HEK293 (cell line): Measurements from ENCODE around the gene MTMR12.
A peak's percentile ranks its signal among the peaks of the same experiment; 100 is the strongest.

Experiments used
- CTCF ChIA-PET: fragments of 350-600 bp; formaldehyde crosslinking; extraction: SDS; loops from one replicate; lab custom pipeline; 2021; ENCODE audit warnings: antibody characterized with exemption; lab: Yijun Ruan, JAX
- POLR2A ChIA-PET: fragments of 300-600 bp; formaldehyde crosslinking; extraction: SDS; loops from one replicate; lab custom pipeline; 2020; ENCODE audit warnings: antibody characterized with exemption, inconsistent platforms; lab: Yijun Ruan, JAX
- H3K27ac ChIP-seq: fragments of 200-500 bp; sonication (Bioruptor generic); 2 replicates; pipeline ENCODE4 v1.5.1; 2014; ENCODE audit warnings: low read depth, low read length, control low read depth, inconsistent platforms; ENCODE audit errors: extremely low read depth
- H3K36me3 ChIP-seq, 2 experiments: fragments of 200-500 bp in 1 of 2; sonication (Bioruptor generic) in 1 of 2; 1 replicate in 1 of 2; 2 replicates in 1 of 2; pipeline ENCODE4 v1.5.1; 2014 to 2017; ENCODE audit warnings: inconsistent platforms in 2 of 2, low read length in 2 of 2; ENCODE audit not compliant: control insufficient read depth in 2 of 2, insufficient read depth in 1 of 2
- H3K4me1 ChIP-seq: fragments of 200-500 bp; sonication (Bioruptor generic); 2 replicates; pipeline ENCODE4 v1.5.1; 2014; ENCODE audit warnings: mild to moderate bottlenecking, low read length, inconsistent platforms; ENCODE audit not compliant: control insufficient read depth, insufficient read depth
- H3K4me3 ChIP-seq: 2 replicates; pipeline ENCODE4 v1.5.1; 2011; ENCODE audit warnings: low read depth, mild to moderate bottlenecking, control low read depth, low read length, moderate library complexity
- H3K9me3 ChIP-seq: fragments of 200-500 bp; sonication (Bioruptor generic); 2 replicates; pipeline ENCODE4 v1.5.1; 2014; ENCODE audit warnings: low read depth, low read length, inconsistent platforms; ENCODE audit not compliant: control insufficient read depth, insufficient read depth
- GFI1B ChIP-seq: fragments of 450-650 bp; formaldehyde crosslinking; IDR thresholded peaks from 2 replicates; pipeline ENCODE4 v1.5.1; 2016; ENCODE audit warnings: missing biosample characterization, missing genetic modification characterization
- KLF8 ChIP-seq: fragments of 450-650 bp; formaldehyde crosslinking; IDR thresholded peaks from 2 replicates; pipeline ENCODE4 v1.5.1; 2016; ENCODE audit warnings: missing biosample characterization, missing genetic modification characterization
- MZF1 ChIP-seq: fragments of 450-650 bp; formaldehyde crosslinking; IDR thresholded peaks from 2 replicates; pipeline ENCODE4 v1.5.1; 2017; ENCODE audit warnings: missing biosample characterization, missing genetic modification characterization, borderline replicate concordance
- OVOL3 ChIP-seq: fragments of 450-650 bp; formaldehyde crosslinking; IDR thresholded peaks from 2 replicates; pipeline ENCODE4 v1.5.1; 2016; ENCODE audit warnings: missing biosample characterization, missing genetic modification characterization
- ZNF146 ChIP-seq: fragments of 450-650 bp; formaldehyde crosslinking; IDR thresholded peaks from 2 replicates; pipeline ENCODE4 v1.5.1; 2016; ENCODE audit warnings: missing biosample characterization, missing genetic modification characterization
- ZNF175 ChIP-seq: fragments of 450-650 bp; formaldehyde crosslinking; IDR thresholded peaks from 2 replicates; pipeline ENCODE4 v1.5.1; 2016; ENCODE audit warnings: missing biosample characterization, missing genetic modification characterization
- ZNF426 ChIP-seq: fragments of 450-650 bp; formaldehyde crosslinking; IDR thresholded peaks from 2 replicates; pipeline ENCODE4 v1.5.1; 2017; ENCODE audit warnings: missing biosample characterization, missing genetic modification characterization, mild to moderate bottlenecking, inconsistent platforms, moderate library complexity
- ZNF48 ChIP-seq: fragments of 450-650 bp; formaldehyde crosslinking; IDR thresholded peaks from 2 replicates; pipeline ENCODE4 v1.5.1; 2016; ENCODE audit warnings: missing biosample characterization, missing genetic modification characterization
- ZNF529 ChIP-seq: fragments of 450-650 bp; formaldehyde crosslinking; IDR thresholded peaks from 2 replicates; pipeline ENCODE4 v1.5.1; 2017; ENCODE audit warnings: missing genetic modification characterization, missing biosample characterization; ENCODE audit not compliant: insufficient replicate concordance
- ZNF626 ChIP-seq: fragments of 450-650 bp; sonication (Bioruptor Pico); formaldehyde crosslinking; IDR thresholded peaks from 2 replicates; pipeline ENCODE4 v1.5.1; 2018; ENCODE audit warnings: missing biosample characterization, missing genetic modification characterization, inconsistent platforms
- ZNF670 ChIP-seq: fragments of 450-650 bp; formaldehyde crosslinking; IDR thresholded peaks from 2 replicates; pipeline ENCODE4 v1.5.1; 2016; ENCODE audit warnings: missing biosample characterization, missing genetic modification characterization, low read depth
- ZNF830 ChIP-seq: fragments of 450-650 bp; IDR thresholded peaks from 2 replicates; pipeline ENCODE4 v1.5.0; 2018; ENCODE audit warnings: missing biosample characterization, missing genetic modification characterization, low read depth, mild to moderate bottlenecking, moderate library complexity
- TF ChIP-seq, protein P1 (sequence below): fragments of 450-650 bp; formaldehyde crosslinking; IDR thresholded peaks from 2 replicates; pipeline ENCODE4 v1.5.1; 2017; ENCODE audit warnings: missing biosample characterization, mild to moderate bottlenecking, missing genetic modification characterization, moderate library complexity
- TF ChIP-seq, protein P2 (sequence below): fragments of 450-650 bp; formaldehyde crosslinking; IDR thresholded peaks from 2 replicates; pipeline ENCODE4 v1.5.1; 2017; ENCODE audit warnings: missing biosample characterization, missing genetic modification characterization
- TF ChIP-seq, protein P3 (sequence below): fragments of 450-650 bp; formaldehyde crosslinking; IDR thresholded peaks from 2 replicates; pipeline ENCODE4 v1.5.1; 2016; ENCODE audit warnings: missing biosample characterization, missing genetic modification characterization, low read depth
- TF ChIP-seq, protein P4 (sequence below): fragments of 450-650 bp; formaldehyde crosslinking; IDR thresholded peaks from 2 replicates; pipeline ENCODE4 v1.5.1; 2016; ENCODE audit warnings: missing biosample characterization, missing genetic modification characterization
- TF ChIP-seq, protein P5 (sequence below): fragments of 450-650 bp; formaldehyde crosslinking; IDR thresholded peaks from 2 replicates; pipeline ENCODE4 v1.5.1; 2016; ENCODE audit warnings: missing biosample characterization, missing genetic modification characterization, borderline replicate concordance
- TF ChIP-seq, protein P6 (sequence below): fragments of 450-650 bp; formaldehyde crosslinking; IDR thresholded peaks from 2 replicates; pipeline ENCODE4 v1.5.1; 2016; ENCODE audit warnings: missing biosample characterization, missing genetic modification characterization

MTMR12 gene

DNA sequence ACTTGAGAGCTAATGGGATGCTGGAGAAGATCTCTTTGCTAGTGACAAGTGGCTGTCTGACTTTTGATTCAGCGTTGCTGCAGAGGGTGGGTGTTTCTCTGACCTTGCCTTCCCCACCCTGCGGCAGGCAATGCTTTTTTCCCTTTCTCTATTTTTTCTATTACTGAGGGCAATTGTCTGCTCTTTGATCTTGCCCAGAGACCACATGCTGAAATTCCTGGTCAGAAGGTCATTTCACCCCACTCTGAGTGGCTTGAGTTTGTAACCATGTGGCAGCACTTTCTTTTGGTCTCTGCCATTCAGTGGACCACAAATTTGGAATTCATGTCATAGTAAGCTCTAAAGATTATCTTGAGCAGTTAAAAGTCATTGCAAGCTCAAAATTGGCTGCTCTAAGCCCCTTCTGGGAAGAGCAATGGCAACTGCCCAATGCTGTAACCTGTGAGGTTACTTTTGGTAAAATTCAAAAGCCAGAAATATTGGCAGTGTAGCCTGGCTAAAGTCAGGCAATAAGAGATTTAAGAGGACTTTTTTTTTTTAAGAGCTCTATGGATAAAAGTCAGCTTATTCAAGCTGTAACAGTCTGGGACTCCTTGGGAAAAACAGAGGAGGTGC, 30.4 kb upstream of the MTMR12 start (continued):
- TF ChIP-seq ZNF529: no peak
- no peak for TF ChIP-seq ZNF175 (tag by site-specific recombination)
- TF ChIP-seq KLF8: no peak
- no peak for TF ChIP-seq ZNF670 (tag by site-specific recombination)
- no peak for TF ChIP-seq GFI1B (tag by site-specific recombination)
- no peak for TF ChIP-seq ZNF146
- TF ChIP-seq ZNF830 (tag by site-specific recombination): no peak
- no peak for TF ChIP-seq ZNF426 (tag by site-specific recombination)

DNA sequence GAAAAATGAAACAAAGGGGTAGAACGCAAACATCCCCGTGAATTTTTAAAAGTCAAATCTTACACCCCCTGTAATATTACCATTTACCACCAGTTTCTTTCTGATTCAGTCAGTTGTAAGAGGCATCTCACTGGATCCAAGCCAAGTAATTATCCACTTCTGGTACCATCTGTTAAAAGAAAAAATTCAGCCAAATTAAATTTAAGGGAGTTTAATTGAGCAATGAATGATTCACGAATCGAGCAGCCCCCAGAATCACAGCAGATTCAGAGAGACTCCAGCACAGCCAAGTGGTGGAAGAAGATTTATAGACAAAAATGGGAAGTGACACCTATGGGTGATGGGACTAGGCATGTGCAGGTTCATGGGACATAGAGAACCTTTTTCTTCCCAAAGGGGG, 29.9 kb upstream of the MTMR12 start:
- TF ChIP-seq, protein P1, sequence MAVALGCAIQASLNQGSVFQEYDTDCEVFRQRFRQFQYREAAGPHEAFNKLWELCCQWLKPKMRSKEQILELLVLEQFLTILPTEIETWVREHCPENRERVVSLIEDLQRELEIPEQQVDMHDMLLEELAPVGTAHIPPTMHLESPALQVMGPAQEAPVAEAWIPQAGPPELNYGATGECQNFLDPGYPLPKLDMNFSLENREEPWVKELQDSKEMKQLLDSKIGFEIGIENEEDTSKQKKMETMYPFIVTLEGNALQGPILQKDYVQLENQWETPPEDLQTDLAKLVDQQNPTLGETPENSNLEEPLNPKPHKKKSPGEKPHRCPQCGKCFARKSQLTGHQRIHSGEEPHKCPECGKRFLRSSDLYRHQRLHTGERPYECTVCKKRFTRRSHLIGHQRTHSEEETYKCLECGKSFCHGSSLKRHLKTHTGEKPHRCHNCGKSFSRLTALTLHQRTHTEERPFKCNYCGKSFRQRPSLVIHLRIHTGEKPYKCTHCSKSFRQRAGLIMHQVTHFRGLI (tag by site-specific recombination): no peak
- no peak for TF ChIP-seq OVOL3 (tag by site-specific recombination)
- TF ChIP-seq, protein P2, sequence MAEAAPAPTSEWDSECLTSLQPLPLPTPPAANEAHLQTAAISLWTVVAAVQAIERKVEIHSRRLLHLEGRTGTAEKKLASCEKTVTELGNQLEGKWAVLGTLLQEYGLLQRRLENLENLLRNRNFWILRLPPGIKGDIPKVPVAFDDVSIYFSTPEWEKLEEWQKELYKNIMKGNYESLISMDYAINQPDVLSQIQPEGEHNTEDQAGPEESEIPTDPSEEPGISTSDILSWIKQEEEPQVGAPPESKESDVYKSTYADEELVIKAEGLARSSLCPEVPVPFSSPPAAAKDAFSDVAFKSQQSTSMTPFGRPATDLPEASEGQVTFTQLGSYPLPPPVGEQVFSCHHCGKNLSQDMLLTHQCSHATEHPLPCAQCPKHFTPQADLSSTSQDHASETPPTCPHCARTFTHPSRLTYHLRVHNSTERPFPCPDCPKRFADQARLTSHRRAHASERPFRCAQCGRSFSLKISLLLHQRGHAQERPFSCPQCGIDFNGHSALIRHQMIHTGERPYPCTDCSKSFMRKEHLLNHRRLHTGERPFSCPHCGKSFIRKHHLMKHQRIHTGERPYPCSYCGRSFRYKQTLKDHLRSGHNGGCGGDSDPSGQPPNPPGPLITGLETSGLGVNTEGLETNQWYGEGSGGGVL (tag by site-specific recombination): no peak
- TF ChIP-seq, protein P3, sequence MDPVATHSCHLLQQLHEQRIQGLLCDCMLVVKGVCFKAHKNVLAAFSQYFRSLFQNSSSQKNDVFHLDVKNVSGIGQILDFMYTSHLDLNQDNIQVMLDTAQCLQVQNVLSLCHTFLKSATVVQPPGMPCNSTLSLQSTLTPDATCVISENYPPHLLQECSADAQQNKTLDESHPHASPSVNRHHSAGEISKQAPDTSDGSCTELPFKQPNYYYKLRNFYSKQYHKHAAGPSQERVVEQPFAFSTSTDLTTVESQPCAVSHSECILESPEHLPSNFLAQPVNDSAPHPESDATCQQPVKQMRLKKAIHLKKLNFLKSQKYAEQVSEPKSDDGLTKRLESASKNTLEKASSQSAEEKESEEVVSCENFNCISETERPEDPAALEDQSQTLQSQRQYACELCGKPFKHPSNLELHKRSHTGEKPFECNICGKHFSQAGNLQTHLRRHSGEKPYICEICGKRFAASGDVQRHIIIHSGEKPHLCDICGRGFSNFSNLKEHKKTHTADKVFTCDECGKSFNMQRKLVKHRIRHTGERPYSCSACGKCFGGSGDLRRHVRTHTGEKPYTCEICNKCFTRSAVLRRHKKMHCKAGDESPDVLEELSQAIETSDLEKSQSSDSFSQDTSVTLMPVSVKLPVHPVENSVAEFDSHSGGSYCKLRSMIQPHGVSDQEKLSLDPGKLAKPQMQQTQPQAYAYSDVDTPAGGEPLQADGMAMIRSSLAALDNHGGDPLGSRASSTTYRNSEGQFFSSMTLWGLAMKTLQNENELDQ: no peak
- TF ChIP-seq, protein P4, sequence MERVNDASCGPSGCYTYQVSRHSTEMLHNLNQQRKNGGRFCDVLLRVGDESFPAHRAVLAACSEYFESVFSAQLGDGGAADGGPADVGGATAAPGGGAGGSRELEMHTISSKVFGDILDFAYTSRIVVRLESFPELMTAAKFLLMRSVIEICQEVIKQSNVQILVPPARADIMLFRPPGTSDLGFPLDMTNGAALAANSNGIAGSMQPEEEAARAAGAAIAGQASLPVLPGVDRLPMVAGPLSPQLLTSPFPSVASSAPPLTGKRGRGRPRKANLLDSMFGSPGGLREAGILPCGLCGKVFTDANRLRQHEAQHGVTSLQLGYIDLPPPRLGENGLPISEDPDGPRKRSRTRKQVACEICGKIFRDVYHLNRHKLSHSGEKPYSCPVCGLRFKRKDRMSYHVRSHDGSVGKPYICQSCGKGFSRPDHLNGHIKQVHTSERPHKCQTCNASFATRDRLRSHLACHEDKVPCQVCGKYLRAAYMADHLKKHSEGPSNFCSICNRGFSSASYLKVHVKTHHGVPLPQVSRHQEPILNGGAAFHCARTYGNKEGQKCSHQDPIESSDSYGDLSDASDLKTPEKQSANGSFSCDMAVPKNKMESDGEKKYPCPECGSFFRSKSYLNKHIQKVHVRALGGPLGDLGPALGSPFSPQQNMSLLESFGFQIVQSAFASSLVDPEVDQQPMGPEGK (tag by site-specific recombination): no peak
- Histone ChIP-seq H3K4me1 (no peaks in the 10 kb centered on the region), H3K9me3 (no peaks in the 10 kb centered on the region), H3K4me3 (no peak overlapping the region), H3K27ac (no peak overlapping the region), H3K36me3 (no peaks in the 10 kb centered on the region)
- POLR2A ChIA-PET: no interaction called here
- CTCF ChIA-PET: interaction anchor here (0.6 to 3.7 kb wide), 4 partner anchors 13 to 266 kb away, joined by 3 to 17 read pairs (median 4); no protein-coding TSS in a partner anchor

DNA sequence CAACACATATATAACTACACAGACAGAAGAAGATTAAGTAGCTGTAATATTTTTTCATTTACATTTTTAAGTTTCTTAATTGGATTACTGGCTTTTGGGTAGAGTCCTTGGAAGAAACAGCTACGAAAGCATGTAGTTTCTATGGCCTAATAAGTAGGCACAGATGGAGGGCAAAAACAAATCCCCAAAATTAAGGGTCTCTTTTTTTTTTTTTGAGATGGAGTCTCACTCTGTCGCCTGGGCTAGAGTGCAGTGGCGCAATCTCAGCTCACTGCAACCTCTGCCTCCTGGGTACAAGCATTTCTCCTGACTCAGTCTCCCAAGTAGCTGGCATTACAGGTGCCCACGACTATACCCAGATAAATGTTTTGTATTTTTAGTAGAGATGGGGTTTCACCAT, 27.1 kb upstream of the MTMR12 start:
- CTCF ChIA-PET: interaction anchor here (0.6 to 3.7 kb wide), 3 partner anchors 11 to 169 kb away, joined by 3 to 17 read pairs (median 3); no protein-coding TSS in a partner anchor
- H3K9me3 ChIP-seq: no peaks in the 10 kb centered on the region
- no peak for TF ChIP-seq ZNF48 (tag by site-specific recombination)
- no peak for TF ChIP-seq ZNF626 (tag by site-specific recombination)
- TF ChIP-seq, protein P5, sequence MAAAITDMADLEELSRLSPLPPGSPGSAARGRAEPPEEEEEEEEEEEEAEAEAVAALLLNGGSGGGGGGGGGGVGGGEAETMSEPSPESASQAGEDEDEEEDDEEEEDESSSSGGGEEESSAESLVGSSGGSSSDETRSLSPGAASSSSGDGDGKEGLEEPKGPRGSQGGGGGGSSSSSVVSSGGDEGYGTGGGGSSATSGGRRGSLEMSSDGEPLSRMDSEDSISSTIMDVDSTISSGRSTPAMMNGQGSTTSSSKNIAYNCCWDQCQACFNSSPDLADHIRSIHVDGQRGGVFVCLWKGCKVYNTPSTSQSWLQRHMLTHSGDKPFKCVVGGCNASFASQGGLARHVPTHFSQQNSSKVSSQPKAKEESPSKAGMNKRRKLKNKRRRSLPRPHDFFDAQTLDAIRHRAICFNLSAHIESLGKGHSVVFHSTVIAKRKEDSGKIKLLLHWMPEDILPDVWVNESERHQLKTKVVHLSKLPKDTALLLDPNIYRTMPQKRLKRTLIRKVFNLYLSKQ (tag by site-specific recombination): no peak
- 0 out of 2 replicates have a peak, but pooled peaks have one; percentile 37 for TF ChIP-seq MZF1
- TF ChIP-seq, protein P6, sequence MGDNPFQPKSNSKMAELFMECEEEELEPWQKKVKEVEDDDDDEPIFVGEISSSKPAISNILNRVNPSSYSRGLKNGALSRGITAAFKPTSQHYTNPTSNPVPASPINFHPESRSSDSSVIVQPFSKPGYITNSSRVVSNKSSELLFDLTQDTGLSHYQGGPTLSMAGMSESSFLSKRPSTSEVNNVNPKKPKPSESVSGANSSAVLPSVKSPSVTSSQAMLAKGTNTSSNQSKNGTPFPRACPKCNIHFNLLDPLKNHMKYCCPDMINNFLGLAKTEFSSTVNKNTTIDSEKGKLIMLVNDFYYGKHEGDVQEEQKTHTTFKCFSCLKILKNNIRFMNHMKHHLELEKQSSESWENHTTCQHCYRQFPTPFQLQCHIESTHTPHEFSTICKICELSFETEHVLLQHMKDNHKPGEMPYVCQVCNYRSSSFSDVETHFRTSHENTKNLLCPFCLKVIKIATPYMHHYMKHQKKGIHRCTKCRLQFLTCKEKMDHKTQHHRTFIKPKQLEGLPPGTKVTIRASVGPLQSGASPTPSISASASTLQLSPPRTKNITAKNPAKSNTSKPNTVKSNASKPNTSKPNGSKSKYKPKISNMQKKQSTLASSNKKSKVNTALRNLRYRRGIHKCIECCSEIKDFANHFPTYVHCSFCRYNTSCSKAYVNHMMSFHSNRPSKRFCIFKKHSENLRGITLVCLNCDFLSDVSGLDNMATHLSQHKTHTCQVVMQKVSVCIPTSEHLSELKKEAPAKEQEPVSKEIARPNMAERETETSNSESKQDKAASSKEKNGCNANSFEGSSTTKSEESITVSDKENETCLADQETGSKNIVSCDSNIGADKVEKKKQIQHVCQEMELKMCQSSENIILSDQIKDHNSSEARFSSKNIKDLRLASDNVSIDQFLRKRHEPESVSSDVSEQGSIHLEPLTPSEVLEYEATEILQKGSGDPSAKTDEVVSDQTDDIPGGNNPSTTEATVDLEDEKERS: 0 out of 2 replicates have a peak, but pooled peaks have one; percentile 56
- H3K4me1 ChIP-seq: no peaks in the 10 kb centered on the region
- no peak overlapping the region for H3K27ac ChIP-seq
- no peaks in the 10 kb centered on the region for H3K36me3 ChIP-seq
- POLR2A ChIA-PET: no interaction called here
- no peak overlapping the region for H3K4me3 ChIP-seq
